ENCODE measurements around the gene LHX2.

LHX2 gene

GRCh38 chr9:124044448-124044847 is 32.9 kb downstream of the LHX2 start:
- Mint-ChIP-seq H3K4me1 (ENCODE audit: low read depth) (peaks cover 16% of the 10 kb centered on the region), H3K27me3 (peaks cover 88% of the 10 kb centered on the region), H3K27ac (no peak overlapping the region)

GRCh38 chr9:124045076-124045829 is 33.7 kb downstream of the LHX2 start:
- Mint-ChIP-seq H3K4me3 (no peak overlapping the region), H3K36me3 (ENCODE audit: low read depth) (no peaks in the 10 kb centered on the region), H3K27me3 (peaks cover 85% of the 10 kb centered on the region), H3K9me3 (no peaks in the 10 kb centered on the region), H3K27ac (no peak overlapping the region), H3K4me1 (ENCODE audit: low read depth) (peaks cover 13% of the 10 kb centered on the region)
- DNase-seq, result no peak

More at GRCh38 chr9:124044448-124044847, 32.9 kb downstream of the LHX2 start:
- no peak for DNase-seq
- H3K4me3 Mint-ChIP-seq, result no peak overlapping the region
- H3K36me3 Mint-ChIP-seq (ENCODE audit: low read depth), result no peaks in the 10 kb centered on the region
- no peaks in the 10 kb centered on the region for H3K9me3 Mint-ChIP-seq

GRCh38 chr9:124045830-124046177 is 34.2 kb downstream of the LHX2 start:
- Mint-ChIP-seq H3K4me3 (no peak overlapping the region), H3K36me3 (ENCODE audit: low read depth) (no peaks in the 10 kb centered on the region), H3K27me3 (peaks cover 87% of the 10 kb centered on the region), H3K4me1 (ENCODE audit: low read depth) (peaks cover 9% of the 10 kb centered on the region), H3K27ac (no peak overlapping the region), H3K9me3 (no peaks in the 10 kb centered on the region)
- no peak for DNase-seq

- peaks cover 89% of the 10 kb centered on the region for H3K27me3 Mint-ChIP-seq
- H3K4me1 Mint-ChIP-seq (ENCODE audit: low read depth), result peaks cover 7% of the 10 kb centered on the region
- no peaks in the 10 kb centered on the region for H3K9me3 Mint-ChIP-seq
- H3K27ac Mint-ChIP-seq, result no peak overlapping the region
- H3K4me3 Mint-ChIP-seq, result no peak overlapping the region
- no peak for DNase-seq
- H3K36me3 Mint-ChIP-seq (ENCODE audit: low read depth), result no peaks in the 10 kb centered on the region
Observed at GRCh38 chr9:124046189-124046588, 34.6 kb downstream of the LHX2 start.

GRCh38 chr9:124047251-124047672 is 35.7 kb downstream of the LHX2 start:
- Mint-ChIP-seq H3K27me3 (peaks cover 89% of the 10 kb centered on the region), H3K27ac (no peak overlapping the region), H3K4me1 (ENCODE audit: low read depth) (peaks cover 2% of the 10 kb centered on the region), H3K9me3 (no peaks in the 10 kb centered on the region), H3K36me3 (ENCODE audit: low read depth) (no peaks in the 10 kb centered on the region), H3K4me3 (no peak overlapping the region)
- DNase-seq, result no peak

- H3K9me3 Mint-ChIP-seq, result peaks cover 4% of the 10 kb centered on the region
- no peak for DNase-seq
- H3K4me3 Mint-ChIP-seq, result no peak overlapping the region
- peaks cover 87% of the 10 kb centered on the region for H3K27me3 Mint-ChIP-seq
- H3K4me1 Mint-ChIP-seq (ENCODE audit: low read depth), result peaks cover 3% of the 10 kb centered on the region
- no peaks in the 10 kb centered on the region for H3K36me3 Mint-ChIP-seq (ENCODE audit: low read depth)
- no peak overlapping the region for H3K27ac Mint-ChIP-seq
Observed at GRCh38 chr9:124050955-124051354, 39.4 kb downstream of the LHX2 start.

- H3K4me1 Mint-ChIP-seq (ENCODE audit: low read depth), result peaks cover 3% of the 10 kb centered on the region
- H3K9me3 Mint-ChIP-seq, result peaks cover 4% of the 10 kb centered on the region
- no peak overlapping the region for H3K27ac Mint-ChIP-seq
- no peak for DNase-seq
- no peak overlapping the region for H3K4me3 Mint-ChIP-seq
- peaks cover 84% of the 10 kb centered on the region for H3K27me3 Mint-ChIP-seq
- no peaks in the 10 kb centered on the region for H3K36me3 Mint-ChIP-seq (ENCODE audit: low read depth)
Observed at GRCh38 chr9:124052401-124052800, 40.8 kb downstream of the LHX2 start.

- Mint-ChIP-seq H3K4me3 (no peak overlapping the region), H3K9me3 (peaks cover 4% of the 10 kb centered on the region), H3K36me3 (ENCODE audit: low read depth) (no peaks in the 10 kb centered on the region), H3K4me1 (ENCODE audit: low read depth) (peaks cover 3% of the 10 kb centered on the region), H3K27ac (peak overlapping the region; percentile 37), H3K27me3 (peaks cover 84% of the 10 kb centered on the region)
- no peak for DNase-seq
Observed at GRCh38 chr9:124054582-124055227, 43.1 kb downstream of the LHX2 start.

- Mint-ChIP-seq H3K4me3 (no peak overlapping the region), H3K27ac (no peak overlapping the region), H3K9me3 (no peaks in the 10 kb centered on the region), H3K27me3 (peaks cover 33% of the 10 kb centered on the region), H3K36me3 (ENCODE audit: low read depth) (no peaks in the 10 kb centered on the region), H3K4me1 (ENCODE audit: low read depth) (no peaks in the 10 kb centered on the region)
- DNase-seq, result no peak
Observed at GRCh38 chr9:124060844-124061605, 49.5 kb downstream of the LHX2 start.

GRCh38 chr9:124062172-124062571 is 50.6 kb downstream of the LHX2 start:
- Mint-ChIP-seq H3K27ac (no peak overlapping the region), H3K4me3 (no peak overlapping the region), H3K27me3 (peaks cover 25% of the 10 kb centered on the region), H3K9me3 (no peaks in the 10 kb centered on the region), H3K4me1 (ENCODE audit: low read depth) (no peaks in the 10 kb centered on the region), H3K36me3 (ENCODE audit: low read depth) (no peaks in the 10 kb centered on the region)
- DNase-seq, result no peak

GRCh38 chr9:124066783-124067577 is 55.4 kb downstream of the LHX2 start:
- Mint-ChIP-seq H3K4me3 (no peak overlapping the region), H3K4me1 (ENCODE audit: low read depth) (no peaks in the 10 kb centered on the region), H3K27me3 (peaks cover 20% of the 10 kb centered on the region), H3K27ac (no peak overlapping the region), H3K9me3 (no peaks in the 10 kb centered on the region), H3K36me3 (ENCODE audit: low read depth) (no peaks in the 10 kb centered on the region)
- no peak for DNase-seq

GRCh38 chr9:124068251-124068650 is 56.7 kb downstream of the LHX2 start:
- H3K27me3 Mint-ChIP-seq, result peaks cover 31% of the 10 kb centered on the region
- no peaks in the 10 kb centered on the region for H3K9me3 Mint-ChIP-seq
- no peak for DNase-seq
- H3K36me3 Mint-ChIP-seq (ENCODE audit: low read depth), result no peaks in the 10 kb centered on the region
- H3K4me1 Mint-ChIP-seq (ENCODE audit: low read depth), result no peaks in the 10 kb centered on the region
- no peak overlapping the region for H3K4me3 Mint-ChIP-seq
- no peak overlapping the region for H3K27ac Mint-ChIP-seq

- Mint-ChIP-seq H3K27me3 (peaks cover 40% of the 10 kb centered on the region), H3K4me3 (no peak overlapping the region), H3K4me1 (ENCODE audit: low read depth) (no peaks in the 10 kb centered on the region), H3K9me3 (no peaks in the 10 kb centered on the region), H3K27ac (no peak overlapping the region), H3K36me3 (ENCODE audit: low read depth) (no peaks in the 10 kb centered on the region)
- DNase-seq, result no peak
Observed at GRCh38 chr9:124074746-124075145, 63.2 kb downstream of the LHX2 start.

- no peak overlapping the region for H3K27ac Mint-ChIP-seq
- peaks cover 34% of the 10 kb centered on the region for H3K27me3 Mint-ChIP-seq
- no peak overlapping the region for H3K4me3 Mint-ChIP-seq
- no peaks in the 10 kb centered on the region for H3K4me1 Mint-ChIP-seq (ENCODE audit: low read depth)
- H3K9me3 Mint-ChIP-seq, result no peaks in the 10 kb centered on the region
- no peak for DNase-seq
- H3K36me3 Mint-ChIP-seq (ENCODE audit: low read depth), result no peaks in the 10 kb centered on the region
Observed at GRCh38 chr9:124075761-124076160, 64.2 kb downstream of the LHX2 start.

All from activated T-cell treated with anti-CD3 and anti-CD28 coated beads, Interleukin-2, amount 50 U/mL, for 24 hours (primary cell).